Activated CD8-positive, alpha-beta memory T cell treated with anti-CD3 and anti-CD28 coated beads, Interleukin-2, amount 10 ng/mL, durations not matched to agents 7 days and 5 days (primary cell): ENCODE measurements around the gene PPY. TPM values are rescaled to one million over a fixed set of nuclear protein-coding genes. Genes with fewer than 3 reads are reported as not detected.

Experiments used
- total RNA-seq, 2 experiments: library from RNA; stranded (reverse); gene quantifications; one replicate each; pipeline ENCODE4 v1.2.3, GENCODE V29; 2021

PPY gene
- total RNA-seq, 2 experiments from 2014 or later, result not detected

Other genes with a start within 250 kb of the PPY start
- gene SOST, start 183.7 kb downstream of the PPY start, total RNA-seq, result not detected
- gene DUSP3, start 163.5 kb downstream of the PPY start, total RNA-seq, result 1 to 10 TPM; 5.6 to 6.0 TPM
- not detected for gene CFAP97D1, start 162.0 kb downstream of the PPY start, total RNA-seq
- gene MPP3, start 109.3 kb downstream of the PPY start, total RNA-seq, result not detected
- not detected for gene CD300LG, start 95.3 kb downstream of the PPY start, total RNA-seq
- gene MPP2, start 34.9 kb downstream of the PPY start, total RNA-seq, result under 1 TPM; 0.56 to 0.61 TPM
- gene PYY, start 11.5 kb upstream of the PPY start, total RNA-seq, result not detected
- gene NAGS, start 62.1 kb upstream of the PPY start, total RNA-seq, result under 1 TPM; 0.33 to 0.76 TPM
- 10 to 100 TPM; 28.9 to 29.3 TPM for gene TMEM101, start 72.5 kb upstream of the PPY start, total RNA-seq
- 10 to 100 TPM; 68.3 to 76.8 TPM for gene LSM12, start 124.2 kb upstream of the PPY start, total RNA-seq
- gene G6PC3, start 128.3 kb upstream of the PPY start, total RNA-seq, result 10 to 100 TPM; 21.7 to 25.6 TPM
- 10 to 100 TPM; 25.5 to 32.5 TPM for gene HDAC5, start 181.2 kb upstream of the PPY start, total RNA-seq
- 10 to 100 TPM; 19.8 to 23.1 TPM for gene HROB, start 199.5 kb upstream of the PPY start, total RNA-seq
- gene ASB16, start 228.2 kb upstream of the PPY start, total RNA-seq, result under 1 TPM in 1 of 2 experiments, not detected in 1; 0.26 TPM
- gene TMUB2, start 244.5 kb upstream of the PPY start, total RNA-seq, result 10 to 100 TPM; 31.4 to 34.1 TPM